Limb (tissue), 2 donors: ENCODE results near the gene COL27A1.

Experiments
- DNase-seq, 2 donors: peaks; one replicate each; pipeline ENCODE4 v3.0.0-alpha.2; 2016; ENCODE audit errors: extremely low spot score in 2 of 2

Gene COL27A1

GRCh38 chr9:114143234-114143633 lies 12.1 kb upstream of the COL27A1 start:
- DNase-seq: no peak

GRCh38 chr9:114146735-114147134 lies 8.6 kb upstream of the COL27A1 start:
- DNase-seq: no peak

DNA sequence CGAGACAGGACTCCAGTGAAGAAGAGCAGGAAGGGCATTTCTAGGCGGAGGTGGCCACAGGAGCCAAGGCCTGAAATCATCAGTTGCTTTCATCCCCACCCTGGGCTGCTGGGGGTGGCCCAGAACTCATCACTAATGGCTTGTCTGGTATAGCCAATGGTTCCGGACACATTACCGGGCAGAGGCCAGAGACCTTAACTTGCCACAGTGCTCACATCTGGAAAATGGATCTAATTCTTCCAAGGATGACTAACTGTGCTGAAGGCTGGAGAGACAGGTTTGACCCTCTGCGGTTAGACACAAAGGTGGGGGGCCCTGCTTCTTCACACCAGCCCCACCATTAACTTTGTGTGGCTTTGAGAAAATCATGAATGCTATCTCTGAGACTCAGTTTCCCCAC lies 6.2 kb upstream of the COL27A1 start:
- no peak for DNase-seq

- no peak for DNase-seq
These were observed 5.5 kb upstream of the COL27A1 start for GRCh38 chr9:114149765-114150340.

DNA sequence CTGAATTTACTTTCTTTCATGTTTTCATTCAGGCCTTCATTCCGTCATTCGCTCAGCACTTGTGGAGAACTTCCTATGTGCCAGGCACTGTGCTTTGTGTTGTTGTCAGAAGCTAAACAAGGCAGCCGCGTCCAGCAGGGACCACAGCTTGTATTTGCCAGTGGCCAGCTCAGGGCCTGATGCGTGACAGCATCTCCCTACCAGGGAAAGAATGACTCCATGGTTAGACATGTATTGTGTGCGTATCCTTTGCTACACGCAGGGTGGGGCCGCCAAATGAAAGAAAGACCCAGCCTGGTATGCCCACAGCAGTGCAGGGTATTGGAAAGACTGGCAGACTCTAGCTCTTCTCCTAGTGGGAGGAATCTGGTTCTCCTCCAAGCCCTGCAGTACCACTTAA lies 4.7 kb upstream of the COL27A1 start:
- DNase-seq: no peak

GRCh38 chr9:114151426-114151956 lies 3.8 kb upstream of the COL27A1 start:
- no peak for DNase-seq

DNA sequence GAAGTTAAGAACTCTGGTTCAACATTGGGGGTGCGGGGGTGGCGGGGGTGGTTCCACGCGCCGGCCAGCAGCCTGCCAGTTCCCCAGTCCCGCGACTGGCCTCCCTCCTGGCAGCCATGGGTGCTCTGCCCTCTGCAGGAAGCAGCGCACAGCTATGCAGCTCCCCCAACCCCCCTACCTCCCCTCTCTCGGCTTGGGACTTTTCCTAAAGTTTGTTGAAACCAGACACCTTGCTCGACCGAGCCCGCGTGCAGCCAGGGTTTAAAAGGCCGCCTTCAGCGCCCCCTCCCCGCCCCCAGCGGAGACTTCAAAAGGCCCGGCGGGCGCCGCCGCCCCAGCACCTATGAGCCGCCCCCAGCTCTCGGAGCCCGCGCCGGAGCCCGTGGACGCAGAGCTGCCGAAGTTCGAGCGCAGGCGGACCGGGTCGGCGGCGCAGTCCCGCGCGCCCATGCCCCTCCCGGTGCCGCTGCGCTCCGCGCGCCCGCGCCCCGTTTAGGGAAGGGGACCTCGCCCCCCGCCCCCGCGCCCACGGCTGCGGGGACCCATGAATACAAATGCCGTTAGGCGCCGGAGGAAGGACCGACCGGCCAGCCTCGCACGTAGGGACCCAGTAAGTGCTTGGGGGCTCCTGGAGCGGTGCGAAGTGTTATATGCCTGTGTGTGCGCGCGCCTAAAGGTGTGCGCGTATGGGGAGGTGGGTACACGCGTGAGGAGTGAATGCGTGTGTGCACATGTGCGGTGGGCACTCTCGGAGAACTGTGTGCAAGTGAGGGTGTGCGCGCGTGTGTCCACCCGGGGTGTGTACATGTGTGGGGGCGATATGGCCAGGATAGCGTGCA lies 1.4 kb upstream of the COL27A1 start:
- peak in 1 of 2 donors; percentile 73 for DNase-seq

- no peak for DNase-seq
These were observed 686 bp upstream of the COL27A1 start for GRCh38 chr9:114154600-114155102.

DNA sequence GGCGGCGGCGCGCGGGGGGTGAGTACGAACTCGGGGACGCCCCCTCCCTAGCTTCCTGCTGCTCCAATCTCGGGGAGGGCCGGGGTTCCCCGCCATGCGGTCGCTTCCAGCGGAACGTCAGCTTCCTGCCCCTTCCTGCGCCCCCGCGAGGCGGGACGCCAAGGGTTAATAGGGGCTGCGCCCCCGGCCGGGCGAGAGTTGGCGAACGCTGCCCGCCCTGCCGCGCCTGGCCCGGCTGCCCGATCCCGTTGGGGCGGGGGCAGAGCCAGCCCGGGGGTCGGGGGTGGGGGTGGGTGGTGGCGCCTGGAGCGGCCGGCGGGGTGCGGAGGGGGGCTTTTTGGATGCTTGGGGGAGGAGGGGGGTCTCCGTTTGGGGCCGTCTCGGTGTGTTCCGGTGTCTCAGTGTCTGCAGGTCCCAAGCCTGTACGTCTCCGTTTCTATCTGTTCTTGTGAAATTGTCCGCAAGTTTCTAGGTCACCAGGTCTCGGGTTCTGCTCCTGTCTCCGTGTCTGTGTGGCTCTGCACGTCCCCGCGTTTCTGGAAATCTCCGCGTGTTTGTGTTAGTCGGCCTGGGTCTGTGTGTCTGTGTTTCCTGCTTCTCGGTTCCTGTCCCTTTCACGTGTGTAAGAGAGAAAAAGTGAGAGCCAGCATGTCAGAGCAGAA lies 789 bp downstream of the COL27A1 start:
- peak in 1 of 2 donors; percentile 73 for DNase-seq

DNA sequence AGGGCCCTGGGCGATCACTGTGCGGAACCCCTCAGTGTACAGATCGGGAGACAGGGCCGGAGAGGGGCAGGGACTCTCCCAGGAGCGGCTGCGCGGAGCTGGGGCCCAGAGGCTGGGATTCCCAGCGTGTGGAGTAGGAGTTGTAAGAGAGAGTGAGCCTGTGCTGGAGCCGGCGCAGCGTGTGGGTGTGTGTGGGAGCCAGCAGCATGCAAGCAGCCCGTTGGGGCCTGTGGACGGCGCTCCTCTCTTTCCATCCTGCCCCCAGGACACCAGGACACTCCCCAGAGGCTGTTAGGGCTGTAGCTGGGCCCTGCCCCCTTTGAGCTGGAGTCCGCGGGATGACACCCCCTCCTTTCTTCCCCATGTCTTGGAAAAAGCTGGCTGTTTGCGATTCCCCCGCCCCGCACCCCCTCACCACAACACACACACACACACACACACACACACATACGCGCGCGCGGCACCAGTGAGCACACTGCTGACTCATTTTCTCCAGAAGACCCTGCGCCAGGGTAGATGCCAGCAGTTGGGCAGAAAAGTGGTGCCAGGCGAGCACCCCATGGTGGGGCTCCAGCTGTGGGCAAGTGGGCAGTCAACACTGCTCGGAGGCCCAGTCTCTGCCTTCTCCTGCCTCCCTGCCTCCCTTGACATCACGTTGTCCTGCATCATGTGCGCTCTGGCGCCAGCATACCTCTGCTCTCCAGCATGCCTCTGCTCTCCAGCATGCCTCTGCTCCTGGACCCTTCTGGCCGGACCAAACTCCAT lies 1.5 kb downstream of the COL27A1 start:
- DNase-seq: peak; percentile 57 to 75

- no peak for DNase-seq
These were observed 2.3 kb downstream of the COL27A1 start for GRCh38 chr9:114157516-114158176.

GRCh38 chr9:114158482-114159130 lies 3.3 kb downstream of the COL27A1 start:
- no peak for DNase-seq

- no peak for DNase-seq
These were observed 4.4 kb downstream of the COL27A1 start for GRCh38 chr9:114159691-114160090.

DNA sequence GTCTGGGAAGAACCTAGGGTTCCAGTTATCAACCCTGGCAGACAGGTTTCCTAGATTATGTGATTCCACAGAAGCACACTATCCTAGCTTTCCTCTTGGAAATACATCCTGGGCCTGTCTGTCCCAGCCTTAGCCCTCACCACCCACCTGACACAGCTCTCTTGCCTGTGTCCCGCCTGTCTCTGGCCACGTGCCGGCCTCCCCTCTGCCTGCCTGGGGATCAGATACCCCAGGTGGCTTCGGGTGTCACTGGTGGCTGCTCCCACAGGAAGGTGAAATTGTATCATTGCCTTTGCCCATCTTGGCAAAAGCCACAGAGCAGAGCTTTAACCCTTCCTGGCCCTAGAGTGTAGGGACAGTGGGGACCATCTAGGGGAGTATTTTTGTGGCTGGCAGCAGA lies 6.2 kb downstream of the COL27A1 start:
- no peak for DNase-seq

- DNase-seq: peak; percentile 51 to 69
These were observed 8.2 kb downstream of the COL27A1 start for GRCh38 chr9:114163517-114163951.

DNA sequence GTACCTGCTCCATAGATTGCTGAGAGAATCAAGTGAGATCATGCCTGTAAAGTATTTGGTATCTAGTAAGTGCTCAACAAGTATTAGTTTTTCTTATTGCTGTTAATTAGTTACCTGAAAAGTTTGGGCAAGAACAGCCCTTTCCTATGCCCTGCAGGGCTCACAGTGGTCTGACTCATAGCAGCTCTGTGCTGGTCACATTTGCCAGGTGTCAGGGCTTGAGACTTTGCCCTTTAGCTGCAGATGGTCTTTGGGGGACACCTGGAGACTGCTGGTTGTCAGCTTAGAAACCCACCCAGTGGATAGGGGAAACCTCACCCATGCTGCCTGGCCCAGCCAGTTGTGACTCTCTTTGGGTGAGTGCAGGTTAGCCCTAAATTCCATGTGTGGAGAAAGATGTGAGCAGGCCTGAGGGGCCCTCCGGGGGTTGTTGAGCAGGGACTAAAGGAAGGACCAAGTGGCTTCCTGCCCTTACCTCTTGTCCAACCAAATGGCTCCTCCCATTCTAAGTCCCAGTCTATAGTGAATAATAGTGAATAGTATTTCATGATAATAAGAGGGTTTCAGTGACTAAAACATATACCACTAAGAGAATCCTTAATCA lies 9.0 kb downstream of the COL27A1 start:
- no peak for DNase-seq

DNA sequence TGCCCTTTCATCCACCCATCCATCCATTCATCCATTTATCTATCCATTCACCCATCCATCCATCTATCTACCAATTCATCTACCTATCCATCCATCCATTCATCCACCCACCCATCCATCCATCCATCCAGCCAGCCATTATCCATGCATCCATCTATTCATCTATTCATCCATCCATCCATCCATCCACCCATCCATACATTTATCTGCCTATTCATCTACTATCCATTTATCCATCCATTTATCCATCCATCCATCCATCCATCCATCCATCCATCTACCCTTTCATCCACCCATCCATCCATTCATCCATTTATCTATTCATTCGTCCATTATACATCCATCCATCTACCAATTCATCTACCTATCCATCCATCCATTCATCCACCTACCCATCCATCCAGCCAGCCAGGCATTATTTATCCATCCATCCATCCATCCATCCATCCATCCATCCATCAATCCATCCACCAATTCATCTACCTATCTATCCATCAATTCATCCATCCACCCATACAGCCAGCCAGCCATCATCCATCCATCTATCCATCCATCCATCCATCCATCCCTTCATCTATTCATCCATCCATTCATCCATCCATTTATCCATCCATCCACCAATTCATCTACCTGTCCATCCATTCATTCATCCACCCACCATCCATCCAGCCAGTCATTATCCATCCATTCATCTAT lies 10.2 kb downstream of the COL27A1 start:
- DNase-seq: no peak

DNA sequence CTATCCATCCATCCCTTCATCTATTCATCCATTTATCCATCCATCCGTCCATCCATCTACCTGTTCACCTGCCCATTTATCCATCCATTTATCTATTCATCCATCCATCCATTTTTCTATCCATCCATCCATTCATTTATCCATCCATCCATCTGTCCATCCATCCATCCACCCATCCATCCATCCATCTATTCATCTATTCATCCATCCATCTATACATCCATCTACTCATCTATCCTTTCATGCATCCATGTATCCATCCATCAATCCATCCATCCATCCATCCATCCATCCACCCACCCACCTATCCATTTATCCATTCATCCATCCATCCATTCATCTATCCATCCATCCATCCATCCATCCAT lies 10.8 kb downstream of the COL27A1 start:
- DNase-seq: no peak
